ENCODE measurements around the gene ZNF48.

GRCh38 chr16:30409125-30410060 lies 14.2 kb downstream of the ZNF48 start:
- TF ChIP-seq CTCF (IDR thresholded peaks at IDR 0.05 in 4 of 5, conservative IDR thresholded peaks at IDR 0.05 in 1 of 5) (peak; percentile 92 to 96 (median 95)), POLR2A (IDR thresholded peaks at IDR 0.05) (no peak)

All from gastrocnemius medialis (tissue), 4 donors.